Neural cell (in vitro differentiated cells): ENCODE data around the gene NFAT5.

Source experiments
- CTCF ChIP-seq: fragments of 450-650 bp; IDR thresholded peaks from 2 replicates; pipeline ENCODE4 v1.5.1; 2014; ENCODE audit warnings: antibody characterized with exemption, mild to moderate bottlenecking, moderate library complexity; ENCODE audit not compliant: poor library complexity, severe bottlenecking
- EP300 ChIP-seq: fragments of 450-650 bp; conservative IDR thresholded peaks from 2 replicates; pipeline ENCODE4 v1.6.1; 2014; ENCODE audit warnings: antibody characterized with exemption, mild to moderate bottlenecking, moderate library complexity; ENCODE audit not compliant: poor library complexity, severe bottlenecking
- EZH2 ChIP-seq: fragments of 200-600, 300-800 bp; shearing (Covaris generic), sonication (generic); IDR thresholded peaks from 2 replicates; pipeline ENCODE4 v1.6.1; 2014; ENCODE audit warnings: antibody characterized with exemption, low read length, borderline replicate concordance, mild to moderate bottlenecking; ENCODE audit not compliant: insufficient read depth, poor library complexity, severe bottlenecking
- MXI1 ChIP-seq: fragments of 450-650 bp; conservative IDR thresholded peaks from 2 replicates; pipeline ENCODE4 v1.6.1; 2014; ENCODE audit warnings: antibody characterized with exemption, mild to moderate bottlenecking; ENCODE audit not compliant: poor library complexity, severe bottlenecking
- POLR2AphosphoS5 ChIP-seq: IDR thresholded peaks from 2 replicates; pipeline ENCODE4 v1.6.1; 2012
- RAD21 ChIP-seq: fragments of 450-650 bp; conservative IDR thresholded peaks from 2 replicates; pipeline ENCODE4 v1.6.1; 2014; ENCODE audit warnings: antibody characterized with exemption, mild to moderate bottlenecking, moderate library complexity
- TAF1 ChIP-seq: IDR thresholded peaks from 2 replicates; pipeline ENCODE4 v1.6.1; 2012; ENCODE audit warnings: low read depth

- TF ChIP-seq CTCF (no peak), RAD21 (no peak), POLR2AphosphoS5 (no peak), EZH2 (no peak), EP300 (no peak), MXI1 (no peak), TAF1 (no peak)
Measured at GRCh38 chr16:69598045-69598444, 32.3 kb downstream of the NFAT5 start.
